ENCODE results near the gene ZBTB43. TPM values are rescaled to one million over a fixed set of nuclear protein-coding genes. Genes with fewer than 3 reads are reported as not detected.

Gene ZBTB43
- total and polyA plus RNA-seq, 10 of the 15 experiments (the other 5 are each of a cell fraction or from before 2014, with no cell fraction given) = 2.4 to 19.3 (median 8.7) TPM

DNA sequence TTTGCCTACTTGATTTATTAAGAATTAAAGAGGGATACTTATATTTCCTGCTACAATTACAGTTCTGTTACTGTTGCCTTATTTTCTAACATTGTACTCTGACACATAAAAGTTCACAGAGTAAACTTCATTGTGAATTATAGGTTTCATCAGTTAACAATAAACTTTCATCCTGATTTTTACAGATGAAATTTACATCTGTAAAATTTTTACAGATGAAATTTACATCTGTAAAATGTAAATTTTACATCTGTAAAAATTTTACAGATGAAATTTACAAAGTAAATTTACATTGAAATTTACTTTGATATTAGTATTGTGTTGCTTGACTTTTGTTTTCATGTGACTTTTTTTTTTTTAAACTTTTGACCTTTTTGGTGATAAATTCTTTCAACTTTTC lies 9.3 kb downstream of the ZBTB43 start (continued):
- TF ChIP-seq, protein P1, sequence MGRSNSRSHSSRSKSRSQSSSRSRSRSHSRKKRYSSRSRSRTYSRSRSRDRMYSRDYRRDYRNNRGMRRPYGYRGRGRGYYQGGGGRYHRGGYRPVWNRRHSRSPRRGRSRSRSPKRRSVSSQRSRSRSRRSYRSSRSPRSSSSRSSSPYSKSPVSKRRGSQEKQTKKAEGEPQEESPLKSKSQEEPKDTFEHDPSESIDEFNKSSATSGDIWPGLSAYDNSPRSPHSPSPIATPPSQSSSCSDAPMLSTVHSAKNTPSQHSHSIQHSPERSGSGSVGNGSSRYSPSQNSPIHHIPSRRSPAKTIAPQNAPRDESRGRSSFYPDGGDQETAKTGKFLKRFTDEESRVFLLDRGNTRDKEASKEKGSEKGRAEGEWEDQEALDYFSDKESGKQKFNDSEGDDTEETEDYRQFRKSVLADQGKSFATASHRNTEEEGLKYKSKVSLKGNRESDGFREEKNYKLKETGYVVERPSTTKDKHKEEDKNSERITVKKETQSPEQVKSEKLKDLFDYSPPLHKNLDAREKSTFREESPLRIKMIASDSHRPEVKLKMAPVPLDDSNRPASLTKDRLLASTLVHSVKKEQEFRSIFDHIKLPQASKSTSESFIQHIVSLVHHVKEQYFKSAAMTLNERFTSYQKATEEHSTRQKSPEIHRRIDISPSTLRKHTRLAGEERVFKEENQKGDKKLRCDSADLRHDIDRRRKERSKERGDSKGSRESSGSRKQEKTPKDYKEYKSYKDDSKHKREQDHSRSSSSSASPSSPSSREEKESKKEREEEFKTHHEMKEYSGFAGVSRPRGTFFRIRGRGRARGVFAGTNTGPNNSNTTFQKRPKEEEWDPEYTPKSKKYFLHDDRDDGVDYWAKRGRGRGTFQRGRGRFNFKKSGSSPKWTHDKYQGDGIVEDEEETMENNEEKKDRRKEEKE (IDR thresholded peaks at IDR 0.05) = no peak
- TF ChIP-seq, protein P2, sequence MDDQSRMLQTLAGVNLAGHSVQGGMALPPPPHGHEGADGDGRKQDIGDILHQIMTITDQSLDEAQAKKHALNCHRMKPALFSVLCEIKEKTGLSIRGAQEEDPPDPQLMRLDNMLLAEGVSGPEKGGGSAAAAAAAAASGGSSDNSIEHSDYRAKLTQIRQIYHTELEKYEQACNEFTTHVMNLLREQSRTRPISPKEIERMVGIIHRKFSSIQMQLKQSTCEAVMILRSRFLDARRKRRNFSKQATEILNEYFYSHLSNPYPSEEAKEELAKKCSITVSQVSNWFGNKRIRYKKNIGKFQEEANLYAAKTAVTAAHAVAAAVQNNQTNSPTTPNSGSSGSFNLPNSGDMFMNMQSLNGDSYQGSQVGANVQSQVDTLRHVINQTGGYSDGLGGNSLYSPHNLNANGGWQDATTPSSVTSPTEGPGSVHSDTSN (IDR thresholded peaks at IDR 0.05; ENCODE audit: insufficient replicate concordance, low read depth, low read length) = no peak
- TF ChIP-seq, protein P3, sequence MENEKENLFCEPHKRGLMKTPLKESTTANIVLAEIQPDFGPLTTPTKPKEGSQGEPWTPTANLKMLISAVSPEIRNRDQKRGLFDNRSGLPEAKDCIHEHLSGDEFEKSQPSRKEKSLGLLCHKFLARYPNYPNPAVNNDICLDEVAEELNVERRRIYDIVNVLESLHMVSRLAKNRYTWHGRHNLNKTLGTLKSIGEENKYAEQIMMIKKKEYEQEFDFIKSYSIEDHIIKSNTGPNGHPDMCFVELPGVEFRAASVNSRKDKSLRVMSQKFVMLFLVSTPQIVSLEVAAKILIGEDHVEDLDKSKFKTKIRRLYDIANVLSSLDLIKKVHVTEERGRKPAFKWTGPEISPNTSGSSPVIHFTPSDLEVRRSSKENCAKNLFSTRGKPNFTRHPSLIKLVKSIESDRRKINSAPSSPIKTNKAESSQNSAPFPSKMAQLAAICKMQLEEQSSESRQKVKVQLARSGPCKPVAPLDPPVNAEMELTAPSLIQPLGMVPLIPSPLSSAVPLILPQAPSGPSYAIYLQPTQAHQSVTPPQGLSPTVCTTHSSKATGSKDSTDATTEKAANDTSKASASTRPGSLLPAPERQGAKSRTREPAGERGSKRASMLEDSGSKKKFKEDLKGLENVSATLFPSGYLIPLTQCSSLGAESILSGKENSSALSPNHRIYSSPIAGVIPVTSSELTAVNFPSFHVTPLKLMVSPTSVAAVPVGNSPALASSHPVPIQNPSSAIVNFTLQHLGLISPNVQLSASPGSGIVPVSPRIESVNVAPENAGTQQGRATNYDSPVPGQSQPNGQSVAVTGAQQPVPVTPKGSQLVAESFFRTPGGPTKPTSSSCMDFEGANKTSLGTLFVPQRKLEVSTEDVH (IDR thresholded peaks at IDR 0.05; ENCODE audit: low read depth, partially characterized antibody) = no peak
- TF ChIP-seq, protein P4, sequence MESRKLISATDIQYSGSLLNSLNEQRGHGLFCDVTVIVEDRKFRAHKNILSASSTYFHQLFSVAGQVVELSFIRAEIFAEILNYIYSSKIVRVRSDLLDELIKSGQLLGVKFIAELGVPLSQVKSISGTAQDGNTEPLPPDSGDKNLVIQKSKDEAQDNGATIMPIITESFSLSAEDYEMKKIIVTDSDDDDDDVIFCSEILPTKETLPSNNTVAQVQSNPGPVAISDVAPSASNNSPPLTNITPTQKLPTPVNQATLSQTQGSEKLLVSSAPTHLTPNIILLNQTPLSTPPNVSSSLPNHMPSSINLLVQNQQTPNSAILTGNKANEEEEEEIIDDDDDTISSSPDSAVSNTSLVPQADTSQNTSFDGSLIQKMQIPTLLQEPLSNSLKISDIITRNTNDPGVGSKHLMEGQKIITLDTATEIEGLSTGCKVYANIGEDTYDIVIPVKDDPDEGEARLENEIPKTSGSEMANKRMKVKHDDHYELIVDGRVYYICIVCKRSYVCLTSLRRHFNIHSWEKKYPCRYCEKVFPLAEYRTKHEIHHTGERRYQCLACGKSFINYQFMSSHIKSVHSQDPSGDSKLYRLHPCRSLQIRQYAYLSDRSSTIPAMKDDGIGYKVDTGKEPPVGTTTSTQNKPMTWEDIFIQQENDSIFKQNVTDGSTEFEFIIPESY (IDR thresholded peaks at IDR 0.05) = no peak
- TF ChIP-seq ZNF384 (IDR thresholded peaks at IDR 0.05; ENCODE audit: borderline replicate concordance, low read depth, low read length) = no peak
